Thoracic aorta (tissue), 2 donors: Measurements from ENCODE around the gene PRSS56. TPM values are rescaled to one million over a fixed set of nuclear protein-coding genes. Genes with fewer than 3 reads are reported as not detected.
"Not testable (repeated sequence)": the region's sequence is repeated elsewhere in the genome, so short reads cannot be mapped to it uniquely, and the experiment has no call there.

Experiments used
- ATAC-seq: fragments of 150-250 bp; one replicate; pipeline ENCODE4 v1.8.0; 2017; ENCODE audit warnings: low read depth; ENCODE audit not compliant: insufficient number of reproducible peaks, low FRiP score
- DNase-seq: peaks from one replicate; pipeline ENCODE4 v3.0.0-alpha.2; 2020; ENCODE audit warnings: low spot score
- H3K27ac ChIP-seq, 2 donors: fragments of 200-600 bp; sonication (generic); 1 replicate in 1 of 2; 2 replicates in 1 of 2; pipeline ENCODE4 v1.5.1; 2016; ENCODE audit warnings: mild to moderate bottlenecking in 2 of 2, moderate library complexity in 2 of 2
- H3K27me3 ChIP-seq: fragments of 200-600 bp; sonication (generic); replicated peaks from 2 replicates; pipeline ENCODE4 v1.6.0; 2016; ENCODE audit warnings: mild to moderate bottlenecking; ENCODE audit not compliant: insufficient read depth
- H3K36me3 ChIP-seq: fragments of 200-600 bp; sonication (generic); one replicate; pipeline ENCODE4 v1.5.1; 2016
- H3K4me1 ChIP-seq, 2 donors: fragments of 200-600 bp; sonication (generic); 1 replicate in 1 of 2; 2 replicates in 1 of 2; pipeline versions ENCODE4 v1.5.1 to v1.6.0; 2016; ENCODE audit warnings: low read depth in 2 of 2, mild to moderate bottlenecking in 1 of 2; ENCODE audit not compliant: control insufficient read depth in 1 of 2
- H3K4me3 ChIP-seq: fragments of 200-600 bp; sonication (generic); 2 replicates; pipeline ENCODE4 v1.5.1; 2016; ENCODE audit warnings: mild to moderate bottlenecking
- H3K9me3 ChIP-seq: fragments of 200-600 bp; sonication (generic); 2 replicates; pipeline ENCODE4 v1.5.1; 2016
- total RNA-seq, 2 donors: library from RNA; depleted of rRNA; stranded (reverse); fragments of >200 nt; gene quantifications; one replicate each; pipeline versions ENCODE4 v1.1.0 to v1.2.3, GENCODE V29; 2016
- TF ChIP-seq, protein P1 (sequence below): fragments of 200-600 bp; sonication (generic); IDR thresholded peaks from one replicate; pipeline ENCODE4 v1.5.1; 2019; ENCODE audit warnings: antibody characterized with exemption

The PRSS56 gene
- total RNA-seq, 2 donors from 2014 or later = not detected

DNA sequence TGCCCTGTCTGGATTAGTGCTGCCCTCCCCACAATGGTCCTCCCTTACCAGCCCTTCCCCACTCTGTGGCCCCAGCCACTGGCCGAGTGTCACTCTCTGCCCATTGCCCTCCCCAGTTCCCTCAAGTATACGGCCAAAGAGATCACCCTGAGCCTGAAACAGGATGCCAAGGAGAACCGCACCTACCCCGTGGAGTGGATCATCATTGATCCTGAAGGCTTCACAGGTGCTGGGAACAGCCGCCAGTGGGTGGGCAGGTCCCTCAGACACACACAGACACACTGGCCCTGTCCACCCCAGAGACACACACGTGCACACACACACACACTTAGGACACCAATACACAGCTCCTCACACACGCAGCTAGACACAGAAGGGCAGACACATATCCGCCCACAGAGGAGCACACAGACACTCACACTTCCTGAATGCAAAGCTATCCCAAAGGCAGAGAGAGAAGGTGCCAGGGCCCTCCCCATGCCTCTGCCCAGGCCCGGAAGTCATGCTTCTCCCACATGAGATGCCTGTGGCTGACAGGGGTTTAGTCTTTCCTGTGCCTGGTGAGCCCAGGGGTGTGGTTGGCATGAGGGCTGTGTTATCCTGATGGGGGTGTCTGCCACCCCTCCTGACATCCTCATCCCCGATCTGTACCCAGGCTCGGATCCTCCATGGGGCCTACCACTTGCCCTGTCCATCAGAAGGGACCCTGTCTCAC is 8.7 kb downstream of the PRSS56 start:
- H3K27me3 ChIP-seq = peaks cover 2% of the 10 kb centered on the region

DNA sequence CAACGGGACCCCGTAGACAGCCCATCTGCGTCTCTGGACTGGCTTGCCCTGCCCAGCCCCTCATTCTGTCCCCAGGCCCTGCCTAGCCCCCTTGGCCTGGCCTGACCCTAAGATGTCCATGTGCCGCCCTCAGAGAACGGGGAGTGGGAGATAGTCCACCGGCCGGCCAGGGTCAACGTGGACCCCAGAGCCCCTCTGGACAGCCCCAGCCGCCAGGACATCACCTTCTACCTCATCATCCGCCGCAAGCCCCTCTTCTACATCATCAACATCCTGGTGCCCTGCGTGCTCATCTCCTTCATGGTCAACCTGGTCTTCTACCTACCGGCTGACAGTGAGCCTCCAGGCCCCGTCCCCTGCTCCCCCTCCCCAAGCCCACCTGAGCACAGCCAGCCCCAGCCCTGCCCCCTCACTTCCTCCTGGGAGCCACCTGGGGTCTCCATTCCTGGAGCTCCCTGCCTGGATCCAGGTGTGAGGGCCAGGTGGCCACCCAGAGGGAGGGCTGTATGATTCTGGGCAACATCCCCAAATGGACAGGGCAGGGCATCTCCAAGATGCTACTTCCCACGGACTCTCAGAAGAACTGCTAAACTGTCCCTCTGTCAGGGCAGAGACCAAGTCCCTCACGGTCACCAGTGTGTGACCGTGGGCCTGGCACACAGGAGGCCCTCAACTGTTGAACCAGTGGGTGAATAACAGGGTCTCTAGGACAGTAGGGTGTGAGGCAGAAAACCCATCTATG is 9.8 kb downstream of the PRSS56 start:
- ATAC-seq = no peak
- Histone ChIP-seq H3K27me3 (no peaks in the 10 kb centered on the region), H3K9me3 (no peaks in the 10 kb centered on the region), H3K4me3 (no peak overlapping the region), H3K4me1 (peaks cover 0 to 6% of the 10 kb centered on the region in 2 donors), H3K27ac (no peak overlapping the region), H3K36me3 (no peaks in the 10 kb centered on the region)
- no peak for DNase-seq
- TF ChIP-seq, protein P1, sequence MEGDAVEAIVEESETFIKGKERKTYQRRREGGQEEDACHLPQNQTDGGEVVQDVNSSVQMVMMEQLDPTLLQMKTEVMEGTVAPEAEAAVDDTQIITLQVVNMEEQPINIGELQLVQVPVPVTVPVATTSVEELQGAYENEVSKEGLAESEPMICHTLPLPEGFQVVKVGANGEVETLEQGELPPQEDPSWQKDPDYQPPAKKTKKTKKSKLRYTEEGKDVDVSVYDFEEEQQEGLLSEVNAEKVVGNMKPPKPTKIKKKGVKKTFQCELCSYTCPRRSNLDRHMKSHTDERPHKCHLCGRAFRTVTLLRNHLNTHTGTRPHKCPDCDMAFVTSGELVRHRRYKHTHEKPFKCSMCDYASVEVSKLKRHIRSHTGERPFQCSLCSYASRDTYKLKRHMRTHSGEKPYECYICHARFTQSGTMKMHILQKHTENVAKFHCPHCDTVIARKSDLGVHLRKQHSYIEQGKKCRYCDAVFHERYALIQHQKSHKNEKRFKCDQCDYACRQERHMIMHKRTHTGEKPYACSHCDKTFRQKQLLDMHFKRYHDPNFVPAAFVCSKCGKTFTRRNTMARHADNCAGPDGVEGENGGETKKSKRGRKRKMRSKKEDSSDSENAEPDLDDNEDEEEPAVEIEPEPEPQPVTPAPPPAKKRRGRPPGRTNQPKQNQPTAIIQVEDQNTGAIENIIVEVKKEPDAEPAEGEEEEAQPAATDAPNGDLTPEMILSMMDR = no peak

More for the DNA sequence above, 8.7 kb downstream of the PRSS56 start:
- ATAC-seq (no peak), DNase-seq (no peak)
- TF ChIP-seq, protein P1 = no peak
- no peaks in the 10 kb centered on the region for H3K36me3 ChIP-seq
- no peak overlapping the region for H3K27ac ChIP-seq
- peaks cover 0 to 11% of the 10 kb centered on the region in 2 donors for H3K4me1 ChIP-seq
- no peak overlapping the region for H3K4me3 ChIP-seq
- no peaks in the 10 kb centered on the region for H3K9me3 ChIP-seq

DNA sequence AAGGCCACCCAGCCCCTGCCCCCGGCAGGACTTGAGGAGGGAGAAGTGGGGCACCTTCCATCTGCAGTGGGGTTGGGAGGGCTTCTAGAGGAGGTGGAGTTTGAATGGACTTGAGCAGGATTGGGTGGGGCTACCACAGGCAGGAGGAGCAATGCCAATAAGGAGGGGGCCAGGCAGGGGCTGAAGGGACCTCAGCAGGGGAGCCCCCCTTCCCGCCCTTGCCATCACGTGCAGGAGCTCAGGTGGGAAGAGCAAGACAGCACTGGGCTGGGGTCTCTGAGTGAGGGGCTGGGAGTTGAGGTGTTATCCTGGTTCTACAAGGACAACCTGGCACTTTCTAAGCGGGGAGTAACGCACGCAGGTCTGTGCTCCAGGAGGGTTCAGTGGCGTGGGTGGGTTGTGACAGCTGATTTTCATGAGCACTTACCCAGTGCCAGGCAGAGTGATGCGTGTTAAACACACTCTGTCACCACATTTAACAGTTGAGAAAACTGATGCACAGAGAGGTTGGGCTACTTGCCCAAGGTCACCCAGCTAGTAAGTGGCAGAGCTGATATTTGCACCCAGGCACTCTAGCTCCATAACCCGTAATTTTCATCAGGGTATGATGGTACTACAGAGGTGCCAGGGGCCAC is 10.6 kb downstream of the PRSS56 start:
- TF ChIP-seq, protein P1 = no peak
- no peaks in the 10 kb centered on the region for H3K4me1 ChIP-seq
- H3K36me3 ChIP-seq = no peaks in the 10 kb centered on the region
- H3K27me3 ChIP-seq = no peaks in the 10 kb centered on the region
- no peak overlapping the region for H3K4me3 ChIP-seq
- no peak for DNase-seq
- no peak overlapping the region for H3K27ac ChIP-seq
- ATAC-seq = no peak
- H3K9me3 ChIP-seq = no peaks in the 10 kb centered on the region

DNA sequence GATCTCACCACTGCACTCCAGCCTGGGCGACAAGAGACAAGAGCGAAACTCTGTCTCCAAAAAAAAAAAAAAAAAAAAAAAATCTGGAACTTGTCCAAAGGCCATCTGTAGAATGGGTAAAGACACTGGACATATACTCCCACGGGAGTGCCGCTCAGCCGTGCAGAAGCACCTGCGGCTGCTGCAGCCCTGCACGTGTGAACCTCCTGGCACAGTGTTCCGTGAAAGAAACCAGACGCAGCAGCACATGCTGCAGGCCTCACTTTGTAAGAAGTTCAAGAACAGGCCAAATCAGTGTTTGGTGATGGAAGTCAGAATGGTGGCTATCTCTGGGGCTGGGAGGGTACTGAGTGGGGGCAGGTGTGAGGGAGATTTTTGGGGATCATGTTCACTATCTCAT is 12.2 kb downstream of the PRSS56 start:
- ATAC-seq (no peak), DNase-seq (no peak)
- TF ChIP-seq, protein P1 = no peak
- no peaks in the 10 kb centered on the region for H3K4me1 ChIP-seq
- H3K27ac ChIP-seq = no peak overlapping the region
- peaks cover 3% of the 10 kb centered on the region for H3K9me3 ChIP-seq
- H3K27me3 ChIP-seq = no peaks in the 10 kb centered on the region
- H3K4me3 ChIP-seq = no peak overlapping the region
- H3K36me3 ChIP-seq = no peaks in the 10 kb centered on the region

DNA sequence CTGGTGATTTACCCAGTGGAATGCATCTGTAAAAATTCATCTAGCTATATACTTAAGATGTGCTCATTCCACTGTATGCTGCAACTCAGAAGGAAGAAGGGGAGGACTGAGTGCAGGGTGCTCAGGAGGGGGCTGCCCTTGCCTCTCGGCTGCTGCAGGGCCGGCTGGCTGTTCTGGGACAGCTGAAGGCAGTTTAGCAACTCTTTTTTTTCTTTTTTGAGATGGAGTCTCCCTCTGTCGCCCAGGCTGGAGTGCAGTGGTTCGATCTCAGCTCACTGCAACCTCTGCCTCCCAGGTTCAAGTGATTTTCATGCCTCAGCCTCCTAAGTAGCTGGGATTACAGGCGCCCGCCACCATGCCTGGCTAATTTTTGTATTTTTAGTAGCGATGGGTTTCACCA is 12.6 kb downstream of the PRSS56 start:
- DNase-seq, H3K27me3 ChIP-seq, H3K4me1 ChIP-seq, H3K36me3 ChIP-seq, H3K4me3 ChIP-seq, ATAC-seq, H3K27ac ChIP-seq, H3K9me3 ChIP-seq: not testable (repeated sequence)
